ENCODE results near the gene ACVR1.

DNA sequence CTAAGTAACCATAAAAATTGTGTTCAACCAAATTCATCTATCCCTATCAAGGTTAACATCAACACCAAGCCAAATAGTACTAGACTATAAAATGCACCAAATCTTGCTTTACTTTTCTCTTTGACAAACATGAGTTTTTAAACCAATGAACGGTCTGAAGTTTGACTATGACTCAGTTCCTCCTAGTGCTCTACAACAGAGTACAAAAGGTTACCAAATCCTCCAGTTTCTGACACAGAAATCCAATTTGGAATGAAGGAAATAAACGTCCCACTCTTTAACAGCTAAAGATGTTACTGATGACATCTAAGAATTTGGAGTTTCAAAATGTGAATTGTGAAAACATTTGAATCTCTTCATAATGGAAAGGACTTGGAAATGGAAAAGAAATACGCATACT is 11.8 kb upstream of the ACVR1 start:
- TF ChIP-seq, protein P1, sequence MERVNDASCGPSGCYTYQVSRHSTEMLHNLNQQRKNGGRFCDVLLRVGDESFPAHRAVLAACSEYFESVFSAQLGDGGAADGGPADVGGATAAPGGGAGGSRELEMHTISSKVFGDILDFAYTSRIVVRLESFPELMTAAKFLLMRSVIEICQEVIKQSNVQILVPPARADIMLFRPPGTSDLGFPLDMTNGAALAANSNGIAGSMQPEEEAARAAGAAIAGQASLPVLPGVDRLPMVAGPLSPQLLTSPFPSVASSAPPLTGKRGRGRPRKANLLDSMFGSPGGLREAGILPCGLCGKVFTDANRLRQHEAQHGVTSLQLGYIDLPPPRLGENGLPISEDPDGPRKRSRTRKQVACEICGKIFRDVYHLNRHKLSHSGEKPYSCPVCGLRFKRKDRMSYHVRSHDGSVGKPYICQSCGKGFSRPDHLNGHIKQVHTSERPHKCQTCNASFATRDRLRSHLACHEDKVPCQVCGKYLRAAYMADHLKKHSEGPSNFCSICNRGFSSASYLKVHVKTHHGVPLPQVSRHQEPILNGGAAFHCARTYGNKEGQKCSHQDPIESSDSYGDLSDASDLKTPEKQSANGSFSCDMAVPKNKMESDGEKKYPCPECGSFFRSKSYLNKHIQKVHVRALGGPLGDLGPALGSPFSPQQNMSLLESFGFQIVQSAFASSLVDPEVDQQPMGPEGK (CRISPR knock-in tag; IDR thresholded peaks at IDR 0.05; ENCODE audit: borderline replicate concordance), result no peak
- TF ChIP-seq ARNTL (CRISPR knock-in tag; IDR thresholded peaks at IDR 0.05; ENCODE audit: borderline replicate concordance, low read depth) (no peak), ZC3H10 (CRISPR knock-in tag; IDR thresholded peaks at IDR 0.05) (no peak), ZFP30 (CRISPR knock-in tag; IDR thresholded peaks at IDR 0.05) (no peak), ZFP3 (CRISPR knock-in tag; IDR thresholded peaks at IDR 0.05) (no peak), OSR1 (CRISPR knock-in tag; IDR thresholded peaks at IDR 0.05) (no peak), ZNF70 (CRISPR knock-in tag; IDR thresholded peaks at IDR 0.05) (no peak), BACH2 (CRISPR knock-in tag; IDR thresholded peaks at IDR 0.05; ENCODE audit: borderline replicate concordance) (no peak), POU6F1 (CRISPR knock-in tag; IDR thresholded peaks at IDR 0.05; ENCODE audit: borderline replicate concordance, low read depth) (no peak), ESRRG (CRISPR knock-in tag; IDR thresholded peaks at IDR 0.05) (no peak), RARB (CRISPR knock-in tag; IDR thresholded peaks at IDR 0.05) (no peak), SNAI2 (CRISPR knock-in tag; IDR thresholded peaks at IDR 0.05) (no peak)
- TF ChIP-seq, protein P2, sequence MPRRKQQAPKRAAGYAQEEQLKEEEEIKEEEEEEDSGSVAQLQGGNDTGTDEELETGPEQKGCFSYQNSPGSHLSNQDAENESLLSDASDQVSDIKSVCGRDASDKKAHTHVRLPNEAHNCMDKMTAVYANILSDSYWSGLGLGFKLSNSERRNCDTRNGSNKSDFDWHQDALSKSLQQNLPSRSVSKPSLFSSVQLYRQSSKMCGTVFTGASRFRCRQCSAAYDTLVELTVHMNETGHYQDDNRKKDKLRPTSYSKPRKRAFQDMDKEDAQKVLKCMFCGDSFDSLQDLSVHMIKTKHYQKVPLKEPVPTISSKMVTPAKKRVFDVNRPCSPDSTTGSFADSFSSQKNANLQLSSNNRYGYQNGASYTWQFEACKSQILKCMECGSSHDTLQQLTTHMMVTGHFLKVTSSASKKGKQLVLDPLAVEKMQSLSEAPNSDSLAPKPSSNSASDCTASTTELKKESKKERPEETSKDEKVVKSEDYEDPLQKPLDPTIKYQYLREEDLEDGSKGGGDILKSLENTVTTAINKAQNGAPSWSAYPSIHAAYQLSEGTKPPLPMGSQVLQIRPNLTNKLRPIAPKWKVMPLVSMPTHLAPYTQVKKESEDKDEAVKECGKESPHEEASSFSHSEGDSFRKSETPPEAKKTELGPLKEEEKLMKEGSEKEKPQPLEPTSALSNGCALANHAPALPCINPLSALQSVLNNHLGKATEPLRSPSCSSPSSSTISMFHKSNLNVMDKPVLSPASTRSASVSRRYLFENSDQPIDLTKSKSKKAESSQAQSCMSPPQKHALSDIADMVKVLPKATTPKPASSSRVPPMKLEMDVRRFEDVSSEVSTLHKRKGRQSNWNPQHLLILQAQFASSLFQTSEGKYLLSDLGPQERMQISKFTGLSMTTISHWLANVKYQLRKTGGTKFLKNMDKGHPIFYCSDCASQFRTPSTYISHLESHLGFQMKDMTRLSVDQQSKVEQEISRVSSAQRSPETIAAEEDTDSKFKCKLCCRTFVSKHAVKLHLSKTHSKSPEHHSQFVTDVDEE (CRISPR knock-in tag; IDR thresholded peaks at IDR 0.05), result no peak

Data from SK-N-SH treated with all-trans-retinoic acid at 6 μM for 48 hours (cell line).